ENCODE results near the gene PLCB1.
"Not testable (repeated sequence)": the region's sequence is repeated elsewhere in the genome, so short reads cannot be mapped to it uniquely, and the experiment has no call there.

Gene PLCB1

GRCh38 chr20:8809107-8809953, 677.3 kb downstream of the PLCB1 start:
- DNase-seq: no peak

GRCh38 chr20:8811801-8812594, 679.9 kb downstream of the PLCB1 start:
- DNase-seq: no peak

- no peak for DNase-seq
These were observed 680.8 kb downstream of the PLCB1 start for GRCh38 chr20:8812817-8813216.

- DNase-seq: no peak
These were observed 683.1 kb downstream of the PLCB1 start for GRCh38 chr20:8815208-8815607.

- DNase-seq: no peak
These were observed 697.2 kb downstream of the PLCB1 start for GRCh38 chr20:8829256-8829655.

- DNase-seq: not testable (repeated sequence)
These were observed 702.2 kb downstream of the PLCB1 start for GRCh38 chr20:8834294-8834693.

GRCh38 chr20:8834851-8835250, 702.8 kb downstream of the PLCB1 start:
- DNase-seq: no peak

GRCh38 chr20:8837396-8837795, 705.3 kb downstream of the PLCB1 start:
- DNase-seq: no peak

GRCh38 chr20:8842525-8842924, 710.5 kb downstream of the PLCB1 start:
- DNase-seq: no peak

- no peak for DNase-seq
These were observed 712.1 kb downstream of the PLCB1 start for GRCh38 chr20:8844179-8844578.

GRCh38 chr20:8849990-8850389, 717.9 kb downstream of the PLCB1 start:
- DNase-seq: no peak

- no peak for DNase-seq
These were observed 719.4 kb downstream of the PLCB1 start for GRCh38 chr20:8851446-8851845.

GRCh38 chr20:8851919-8852318, 719.9 kb downstream of the PLCB1 start:
- DNase-seq: not testable (repeated sequence)

GRCh38 chr20:8853211-8853610, 721.1 kb downstream of the PLCB1 start:
- not testable (repeated sequence) for DNase-seq

GRCh38 chr20:8853805-8854338, 721.8 kb downstream of the PLCB1 start:
- no peak for DNase-seq

- no peak for DNase-seq
These were observed 722.5 kb downstream of the PLCB1 start for GRCh38 chr20:8854571-8854970.

GRCh38 chr20:8855315-8855714, 723.2 kb downstream of the PLCB1 start:
- no peak for DNase-seq

- no peak for DNase-seq
These were observed 724.6 kb downstream of the PLCB1 start for GRCh38 chr20:8856668-8857067.

- DNase-seq: no peak
These were observed 726.2 kb downstream of the PLCB1 start for GRCh38 chr20:8858181-8858787.

GRCh38 chr20:8860011-8860495, 728.0 kb downstream of the PLCB1 start:
- no peak for DNase-seq

GRCh38 chr20:8862092-8862491, 730.0 kb downstream of the PLCB1 start:
- no peak for DNase-seq

- DNase-seq: no peak
These were observed 733.6 kb downstream of the PLCB1 start for GRCh38 chr20:8865636-8866035.

- no peak for DNase-seq
These were observed 735.1 kb downstream of the PLCB1 start for GRCh38 chr20:8867038-8867740.

Data from activated CD4-positive, alpha-beta T cell treated with anti-CD3 and anti-CD28 coated beads for 1 hour (primary cell).